B cell (primary cell): ENCODE data around the gene GPC3. TPM values are rescaled to one million over a fixed set of nuclear protein-coding genes. Genes with fewer than 3 reads are reported as not detected.

Source experiments
- ATAC-seq: fragments of 200-7000 bp; cut with Tn5 transposase; one replicate; pipeline ENCODE4 v1.10.0; 2021; ENCODE audit warnings: low read depth, mild to moderate bottlenecking, moderate number of reproducible peaks, moderate library complexity
- CTCF ChIA-PET: fragments of 350-600 bp; sonication (Branson Sonifier 250); formaldehyde crosslinking; loops from one replicate; lab custom pipeline; 2021; ENCODE audit warnings: antibody characterized with exemption, inconsistent platforms; lab: Charles Lee
- POLR2A ChIA-PET: fragments of 350-600 bp; sonication (Branson Sonifier 250); formaldehyde crosslinking; loops from one replicate; lab custom pipeline; 2021; ENCODE audit warnings: antibody characterized with exemption; lab: Charles Lee
- DNase-seq: peaks from one replicate; pipeline ENCODE4 v3.0.0; 2013
- H2AFZ ChIP-seq: 2 replicates; pipeline ENCODE4 v1.6.1; 2012; ENCODE audit warnings: mild to moderate bottlenecking, low read depth, low read length; ENCODE audit not compliant: insufficient read depth, poor library complexity, severe bottlenecking
- H3K27ac ChIP-seq, 2 donors: 1 replicate in 1 of 2; 2 replicates in 1 of 2; pipeline ENCODE4 v1.5.1; 2012 to 2013; ENCODE audit warnings: low read length in 2 of 2, mild to moderate bottlenecking in 2 of 2, moderate library complexity in 1 of 2
- H3K27me3 ChIP-seq, 4 experiments: fragments of 200-600 bp in 1 of 4; sonication (generic) in 1 of 4; replicated peaks in 1 of 4; 1 replicate in 2 of 4; 2 replicates in 2 of 4; pipeline versions ENCODE4 v1.6.1 to v1.7.0; 2013 to 2016; ENCODE audit warnings: low read length in 3 of 4, mild to moderate bottlenecking in 2 of 4, mixed read lengths in 1 of 4, moderate library complexity in 1 of 4; ENCODE audit not compliant: insufficient read depth in 4 of 4, control insufficient read depth in 3 of 4; ENCODE audit errors: control extremely low read depth in 1 of 4
- H3K36me3 ChIP-seq, 2 experiments: replicated peaks in 1 of 2; 1 replicate in 1 of 2; 2 replicates in 1 of 2; pipeline versions ENCODE4 v1.6.1 to v1.7.1; 2013; ENCODE audit warnings: low read length in 1 of 2; ENCODE audit not compliant: insufficient read depth in 2 of 2, control insufficient read depth in 1 of 2; ENCODE audit errors: control extremely low read depth in 1 of 2, extremely low read depth in 1 of 2
- H3K4me1 ChIP-seq, 2 donors: fragments of 200-600 bp in 1 of 2; sonication (generic) in 1 of 2; 1 replicate in 1 of 2; 2 replicates in 1 of 2; pipeline versions ENCODE4 v1.5.1 to v1.6.1; 2013 to 2017; ENCODE audit warnings: low read length in 2 of 2; ENCODE audit not compliant: control insufficient read depth in 2 of 2, insufficient read depth in 2 of 2
- H3K4me2 ChIP-seq: replicated peaks from 2 replicates; pipeline ENCODE3; 2012; ENCODE audit warnings: mild to moderate bottlenecking, low read depth, low read length; ENCODE audit not compliant: poor library complexity, severe bottlenecking
- H3K4me3 ChIP-seq, 5 experiments: fragments of 200-600 bp in 1 of 5; sonication (generic) in 1 of 5; 1 replicate in 3 of 5; 2 replicates in 2 of 5; pipeline versions ENCODE4 v1.5.1 to v1.7.0; 2011 to 2016; ENCODE audit warnings: low read length in 4 of 5, mild to moderate bottlenecking in 4 of 5, low read depth in 2 of 5, control low read depth in 1 of 5, moderate library complexity in 1 of 5; ENCODE audit not compliant: insufficient read depth in 1 of 5; ENCODE audit errors: control extremely low read depth in 1 of 5, extremely low read depth in 1 of 5
- H3K79me2 ChIP-seq: fragments of 200-600 bp; sonication (generic); one replicate; pipeline ENCODE4 v1.6.0; 2016; ENCODE audit warnings: low read length; ENCODE audit not compliant: control insufficient read depth, insufficient read depth
- H3K9ac ChIP-seq: fragments of 200-600 bp; sonication (generic); 2 replicates; pipeline ENCODE4 v1.6.1; 2017; ENCODE audit warnings: mild to moderate bottlenecking, low read length, moderate library complexity
- H3K9me3 ChIP-seq, 3 donors: one replicate each; pipeline versions ENCODE4 v1.6.1 to v1.7.1; 2013; ENCODE audit warnings: low read length in 2 of 3; ENCODE audit not compliant: control insufficient read depth in 2 of 3, insufficient read depth in 1 of 3; ENCODE audit errors: control extremely low read depth in 1 of 3
- H4K20me1 ChIP-seq: 2 replicates; pipeline ENCODE4 v1.6.0; 2012; ENCODE audit warnings: mild to moderate bottlenecking, low read length; ENCODE audit not compliant: insufficient read depth, control insufficient read depth, poor library complexity, severe bottlenecking
- H3K27ac Mint-ChIP-seq: one replicate; pipeline ENCODE4 v1.8.0; 2021; ENCODE audit warnings: mixed read lengths
- H3K27me3 Mint-ChIP-seq: one replicate; pipeline ENCODE4 v1.8.0; 2021; ENCODE audit warnings: mixed read lengths
- H3K4me1 Mint-ChIP-seq: one replicate; pipeline ENCODE4 v1.8.0; 2021; ENCODE audit warnings: mixed read lengths
- H3K4me3 Mint-ChIP-seq: one replicate; pipeline ENCODE4 v1.8.0; 2021; ENCODE audit warnings: mixed read lengths
- H3K9me3 Mint-ChIP-seq: one replicate; pipeline ENCODE4 v1.8.0; 2022; ENCODE audit warnings: mixed read lengths; ENCODE audit not compliant: insufficient read depth
- CTCF ChIP-seq: fragments of 200-600 bp; IDR thresholded peaks from one replicate; pipeline ENCODE4 v1.8.0; 2022; ENCODE audit warnings: antibody characterized with exemption, mild to moderate bottlenecking
- EZH2 ChIP-seq: IDR thresholded peaks from 2 replicates; pipeline ENCODE4 v1.6.1; 2012; ENCODE audit warnings: borderline replicate concordance, low read depth, mild to moderate bottlenecking, moderate library complexity, low read length; ENCODE audit not compliant: insufficient read depth, poor library complexity, severe bottlenecking
- WGBS: methylation state at CpG from one replicate; pipeline ENCODE4 v1.1.5; 2013; ENCODE audit warnings: missing lambda C conversion rate; ENCODE audit not compliant: insufficient coverage; 5-methylcytosine and 5-hydroxymethylcytosine counted together
- intact Hi-C: fragments of 100-400 bp; cut with micrococcal nuclease; formaldehyde crosslinking; loops from one replicate; pipeline ENCODE4 v1.10.0; 2022
- polyA plus RNA-seq: library from polyadenylated mRNA; depleted of rRNA; stranded (reverse); fragments of >200 nt; gene quantifications from 2 replicates; pipeline ENCODE4 v1.2.3, GENCODE V29; 2012
- total RNA-seq, 2 donors: library from RNA; stranded (reverse); fragments of 120-200 nt in 1 of 2; gene quantifications; 1 replicate in 1 of 2; 2 replicates in 1 of 2; pipeline versions ENCODE4 v1.2.3 to v1.2.4, GENCODE V29; 2013 to 2022

GPC3 gene
- total and polyA plus RNA-seq, 2 donors (not counting 1 experiment from before 2014, with no cell fraction given): not detected

GRCh38 chrX:133988010-133988409 lies 2.6 kb upstream of the GPC3 start:
- ChIA-PET CTCF (no interaction called here), POLR2A (no interaction called here)
- Histone ChIP-seq H3K79me2 (no peaks in the 10 kb centered on the region), H3K4me2 (no peak overlapping the region), H3K9me3 (peaks cover 0 to 4% (median 0%) of the 10 kb centered on the region in 3 donors), H3K27me3 (peaks cover 0 to 29% (median 1%) of the 10 kb centered on the region in 4 experiments), H2AFZ (no peak overlapping the region), H3K27ac (no peak overlapping the region), H3K36me3 (no peaks in the 10 kb centered on the region), H3K4me3 (no peak overlapping the region), H3K4me1 (peaks cover 6 to 11% of the 10 kb centered on the region in 2 donors), H4K20me1 (no peaks in the 10 kb centered on the region), H3K9ac (no peak overlapping the region)
- DNase-seq: no peak
- Mint-ChIP-seq H3K9me3 (no peaks in the 10 kb centered on the region), H3K4me1 (no peaks in the 10 kb centered on the region), H3K4me3 (no peak overlapping the region), H3K27me3 (peaks cover 24% of the 10 kb centered on the region), H3K27ac (no peak overlapping the region)
- no CpG with 5 or more reads among the region's 5 CpGs for WGBS
- intact Hi-C loops: no loop called here
- no peak for ATAC-seq
- no peak for TF ChIP-seq CTCF
- TF ChIP-seq EZH2: no peak

GRCh38 chrX:133987188-133987587 lies 1.8 kb upstream of the GPC3 start:
- H3K4me1 Mint-ChIP-seq: no peaks in the 10 kb centered on the region
- peaks cover 30% of the 10 kb centered on the region for H3K27me3 Mint-ChIP-seq
- intact Hi-C loops: no loop called here
- ChIA-PET CTCF (no interaction called here), POLR2A (no interaction called here)
- Histone ChIP-seq H3K27ac (no peak overlapping the region), H4K20me1 (no peaks in the 10 kb centered on the region), H3K9me3 (peaks cover 0 to 4% (median 0%) of the 10 kb centered on the region in 3 donors), H2AFZ (no peak overlapping the region), H3K4me3 (no peak overlapping the region), H3K9ac (no peak overlapping the region), H3K36me3 (no peaks in the 10 kb centered on the region), H3K27me3 (peaks cover 0 to 29% (median 3%) of the 10 kb centered on the region in 4 experiments), H3K4me1 (peaks cover 6 to 11% of the 10 kb centered on the region in 2 donors), H3K4me2 (no peak overlapping the region), H3K79me2 (no peaks in the 10 kb centered on the region)
- H3K4me3 Mint-ChIP-seq: no peak overlapping the region
- H3K9me3 Mint-ChIP-seq: no peaks in the 10 kb centered on the region
- ATAC-seq (no peak), DNase-seq (no peak)
- TF ChIP-seq EZH2: no peak
- no peak for TF ChIP-seq CTCF
- WGBS: 73% methylated on average over 2 of the region's 6 CpGs
- H3K27ac Mint-ChIP-seq: no peak overlapping the region
